HepG2 (cell line): ENCODE measurements around the gene SREBF1. TPM values are rescaled to one million over a fixed set of nuclear protein-coding genes. Genes with fewer than 3 reads are reported as not detected.

Experiments
- ATAC-seq: fragments of 200-7000 bp; cut with Tn5 transposase; 3 replicates; pipeline ENCODE4 v1.9.1; 2020; ENCODE audit warnings: mild to moderate bottlenecking, moderate library complexity
- BruUV-seq: library from RNA; stranded (reverse); fragments of 400-500 nt; replicated peaks from 2 replicates; lab custom pipeline; 2021; lab: Mats Ljungman, UMichigan
- CTCF ChIA-PET: fragments of 300-600 bp; formaldehyde crosslinking; extraction: SDS; loops from one replicate; lab custom pipeline; 2021; ENCODE audit warnings: low total read pairs, inconsistent platforms, low intra/inter-chr PET ratio; lab: Yijun Ruan, JAX
- POLR2A ChIA-PET: fragments of 350-600 bp; sonication (Branson Sonifier 250); formaldehyde crosslinking; loops from one replicate; lab custom pipeline; 2020; ENCODE audit warnings: antibody characterized with exemption, inconsistent platforms; lab: Yijun Ruan, JAX
- DNase-seq: peaks from one replicate; pipeline ENCODE4 v3.0.0-alpha.2; 2015; ENCODE audit warnings: low spot score
- FAIRE-seq: peaks from 3 replicates; lab custom pipeline; 2011; peaks lifted over from hg19 to GRCh38; lab: Jason Lieb, UNC
- H2AFZ ChIP-seq: one replicate; pipeline ENCODE4 v1.6.1; 2011; ENCODE audit warnings: low read length, inconsistent platforms
- H3K27ac ChIP-seq: fragments of 300-600 bp; 3 replicates; pipeline ENCODE4 v1.8.0; 2011; ENCODE audit warnings: mixed run types, mild to moderate bottlenecking, mixed read lengths, low read length, inconsistent platforms; ENCODE audit not compliant: insufficient read depth; ENCODE audit errors: extremely low read length
- H3K27me3 ChIP-seq, 2 experiments: fragments of 200-600 bp in 1 of 2; 2 replicates in 1 of 2; 3 replicates in 1 of 2; pipeline versions ENCODE4 v1.6.0 to v1.8.0; 2011; ENCODE audit warnings: low read length in 2 of 2, mild to moderate bottlenecking in 2 of 2, moderate library complexity in 2 of 2, inconsistent platforms in 1 of 2; ENCODE audit not compliant: insufficient read depth in 2 of 2, control insufficient read depth in 1 of 2
- H3K36me3 ChIP-seq, 2 experiments: fragments of 200-600 bp in 1 of 2; replicated peaks in 1 of 2; 2 replicates in 1 of 2; 3 replicates in 1 of 2; pipeline versions ENCODE4 v1.5.1 to v1.8.0; 2011; ENCODE audit warnings: low read length in 2 of 2, inconsistent platforms in 1 of 2; ENCODE audit not compliant: insufficient read depth in 2 of 2, control insufficient read depth in 1 of 2
- H3K4me1 ChIP-seq: 2 replicates; pipeline ENCODE4 v1.5.1; 2012; ENCODE audit warnings: low read length, inconsistent platforms; ENCODE audit not compliant: insufficient read depth
- H3K4me2 ChIP-seq: 2 replicates; pipeline ENCODE4 v1.6.0; 2011; ENCODE audit warnings: low read depth, low read length, inconsistent platforms
- H3K4me3 ChIP-seq, 3 experiments: fragments of 200-600 bp in 1 of 3; sonication (generic), shearing (Covaris generic) in 1 of 3; replicated peaks in 1 of 3; 2 replicates each; pipeline ENCODE4 v1.5.1; 2011 to 2016; ENCODE audit warnings: low read length in 3 of 3, inconsistent platforms in 2 of 3, low read depth in 2 of 3, mild to moderate bottlenecking in 2 of 3, control low read depth in 1 of 3, mixed read lengths in 1 of 3; ENCODE audit not compliant: insufficient read depth in 1 of 3
- H3K79me2 ChIP-seq: one replicate; pipeline ENCODE4 v1.6.1; 2011; ENCODE audit warnings: low read length, inconsistent platforms; ENCODE audit not compliant: insufficient read depth
- H3K9ac ChIP-seq: 2 replicates; pipeline ENCODE4 v1.6.0; 2011; ENCODE audit warnings: mild to moderate bottlenecking, low read depth, low read length, inconsistent platforms; ENCODE audit not compliant: insufficient read depth
- H3K9me3 ChIP-seq: 2 replicates; pipeline ENCODE4 v1.5.1; 2012; ENCODE audit warnings: mild to moderate bottlenecking, low read length
- H4K20me1 ChIP-seq: 2 replicates; pipeline ENCODE4 v1.6.0; 2011; ENCODE audit warnings: inconsistent platforms, mild to moderate bottlenecking, low read length, moderate library complexity; ENCODE audit not compliant: insufficient read depth
- HNF1B ChIP-seq: sonication (generic); formaldehyde crosslinking; IDR thresholded peaks from 2 replicates; pipeline ENCODE4 v1.5.1; 2020; ENCODE audit warnings: mild to moderate bottlenecking, moderate library complexity, missing genetic modification reagents
- HNRNPL ChIP-seq: fragments of 200-400 bp; formaldehyde crosslinking; IDR thresholded peaks from 2 replicates; pipeline ENCODE4 v1.6.1; 2017; ENCODE audit warnings: mild to moderate bottlenecking, low read depth, low read length
- KLF6 ChIP-seq: IDR thresholded peaks from 2 replicates; pipeline ENCODE4 v1.8.0; 2016; ENCODE audit warnings: missing biosample characterization, missing genetic modification reagents
- MTA1 ChIP-seq: sonication (generic); formaldehyde crosslinking; IDR thresholded peaks from 2 replicates; pipeline ENCODE4 v1.4.0; 2020; ENCODE audit warnings: missing genetic modification reagents, mild to moderate bottlenecking, borderline replicate concordance
- MXD1 ChIP-seq: sonication (generic); formaldehyde crosslinking; IDR thresholded peaks from 2 replicates; pipeline ENCODE4 v1.4.0; 2020; ENCODE audit warnings: mild to moderate bottlenecking, missing genetic modification reagents
- NR2F2 ChIP-seq: IDR thresholded peaks from 2 replicates; pipeline ENCODE4 v1.6.1; 2012; ENCODE audit warnings: low read depth, inconsistent platforms, borderline replicate concordance
- SNAPC2 ChIP-seq: sonication (generic); formaldehyde crosslinking; IDR thresholded peaks from 2 replicates; pipeline ENCODE4 v1.8.1; 2022; ENCODE audit warnings: mild to moderate bottlenecking, missing genetic modification reagents
- YEATS4 ChIP-seq: sonication (generic); formaldehyde crosslinking; IDR thresholded peaks from 2 replicates; pipeline ENCODE4 v1.4.0; 2020; ENCODE audit warnings: missing genetic modification reagents, borderline replicate concordance
- ZMYM2 ChIP-seq: sonication (generic); formaldehyde crosslinking; IDR thresholded peaks from 2 replicates; pipeline ENCODE4 v1.8.0; 2022; ENCODE audit warnings: mild to moderate bottlenecking, missing genetic modification reagents
- ZNF687 ChIP-seq: sonication (generic); formaldehyde crosslinking; IDR thresholded peaks from 2 replicates; pipeline ENCODE4 v1.5.1; 2020; ENCODE audit warnings: mild to moderate bottlenecking, missing genetic modification reagents, moderate library complexity
- WGBS: methylation state at CpG from one replicate; pipeline ENCODE4 v1.1.6; 2017; ENCODE audit warnings: low lambda C conversion rate; 5-methylcytosine and 5-hydroxymethylcytosine counted together
- in situ Hi-C: cut with HindIII; loops from 2 replicates; pipeline ENCODE4 v1.10.0; 2017; ENCODE audit warnings: low pct_unique_long_range_greater_than_20kb; ENCODE audit not compliant: extremely low pct_ligation_motif_present
- intact Hi-C: fragments of 100-400 bp; cut with micrococcal nuclease; formaldehyde crosslinking; loops from one replicate; pipeline ENCODE4 v1.10.0; 2022; ENCODE audit not compliant: unreplicated experiment
- polyA plus RNA-seq, 8 experiments: library from polyadenylated mRNA; depleted of rRNA in 3 of 8; stranded (reverse) in 7 of 8; unstranded in 1 of 8; fragments of >200 nt; fragmentation: Illumina TruSeq in 4 of 8; extraction: Trizol in 4 of 8; gene quantifications; 2 replicates each; pipeline versions ENCODE4 v1.2.1 to v1.2.3, GENCODE V29; 2011 to 2016; ENCODE audit warnings: low read depth in 4 of 8, missing spikeins in 1 of 8, mixed read lengths in 1 of 8; ENCODE audit not compliant: insufficient read depth in 1 of 8
- total RNA-seq, 5 experiments: library from RNA; depleted of rRNA; stranded (reverse); fragments of >200 nt; fragmentation: Illumina TruSeq; extraction: Trizol; gene quantifications; 2 replicates each; pipeline ENCODE4 v1.2.3, GENCODE V29; 2016; ENCODE audit warnings: low read depth in 1 of 5

The SREBF1 gene
- total and polyA plus RNA-seq, 2 of the 13 experiments (the other 11 are each of a cell fraction or from before 2014, with no cell fraction given), result 34.3 to 38.0 TPM

- Histone ChIP-seq H3K27me3 (no peaks in the 10 kb centered on the region), H3K4me3 (no peak overlapping the region), H4K20me1 (0 out of 2 replicates have a peak, but pooled peaks cover 4% of the 10 kb centered on the region), H3K4me1 (peaks cover 39% of the 10 kb centered on the region), H3K36me3 (peaks cover 7 to 11% of the 10 kb centered on the region in 2 experiments), H3K27ac (peak overlapping the region; percentile 26), H3K4me2 (no peak overlapping the region), H3K79me2 (no peaks in the 10 kb centered on the region), H2AFZ (no peak overlapping the region), H3K9ac (no peak overlapping the region), H3K9me3 (no peaks in the 10 kb centered on the region)
- intact Hi-C loops (no loop called here), in situ Hi-C loops (no loop called here)
- no peak for DNase-seq
- ChIA-PET POLR2A (interaction anchor here (1.0 kb wide), 1 partner anchor 29 kb away, joined by 3 read pairs; no protein-coding TSS in a partner anchor), CTCF (no interaction called here)
- no TSS peak for BruUV-seq
- no peak for ATAC-seq
- WGBS, result no CpG with 5 or more reads among the region's 5 CpGs
- no peak for FAIRE-seq
- TF ChIP-seq HNRNPL (peak; percentile 81), YEATS4 (no peak)
Measured at GRCh38 chr17:17807440-17807839, 29.3 kb downstream of the SREBF1 start.

GRCh38 chr17:17806611-17807274 lies 30.0 kb downstream of the SREBF1 start:
- peaks cover 11% of the 10 kb centered on the region in 2 experiments for H3K36me3 ChIP-seq
- DNase-seq (no peak), FAIRE-seq (peak; percentile 46), ATAC-seq (peak; percentile 74)
- H3K4me2 ChIP-seq, result no peak overlapping the region; the same call in 1 of the 2 replicates
- ChIA-PET POLR2A (interaction anchor here (1.0 kb wide), 1 partner anchor 29 kb away, joined by 3 read pairs; no protein-coding TSS in a partner anchor), CTCF (no interaction called here)
- no peak overlapping the region for H3K9ac ChIP-seq
- in situ Hi-C loops, result no loop called here
- H3K27me3 ChIP-seq, result no peaks in the 10 kb centered on the region
- intact Hi-C loops, result no loop called here
- H3K27ac ChIP-seq, result peak overlapping the region; percentile 47
- TSS peak; percentile 26 for BruUV-seq
- no peaks in the 10 kb centered on the region for H3K9me3 ChIP-seq
- no peak overlapping the region for H2AFZ ChIP-seq
- 79% methylated on average over 14 of the region's 17 CpGs for WGBS
- no peaks in the 10 kb centered on the region for H4K20me1 ChIP-seq
- no peak overlapping the region for H3K4me3 ChIP-seq
- peaks cover 32% of the 10 kb centered on the region for H3K4me1 ChIP-seq
- no peaks in the 10 kb centered on the region for H3K79me2 ChIP-seq
- TF ChIP-seq NR2F2, result peak; percentile 33; the same call in 1 of the 2 replicates
- no peak for TF ChIP-seq KLF6 (CRISPR knock-in tag)
- TF ChIP-seq ZMYM2, result 0 out of 2 replicates have a peak, but pooled peaks have one; percentile 31
- peak; percentile 65; the same call in 1 of the 2 replicates for TF ChIP-seq HNF1B (CRISPR knock-in tag)
- 0 out of 2 replicates have a peak, but pooled peaks have one; percentile 46 for TF ChIP-seq SNAPC2 (CRISPR knock-in tag)
- TF ChIP-seq ZNF687 (CRISPR knock-in tag), result peak; percentile 94
- TF ChIP-seq MXD1 (CRISPR knock-in tag), result no peak
- TF ChIP-seq MTA1 (CRISPR knock-in tag), result peak; percentile 71; the same call in 1 of the 2 replicates
